Keratinocyte (primary cell): ENCODE measurements around the gene HOXB13. TPM values are rescaled to one million over a fixed set of nuclear protein-coding genes. Genes with fewer than 3 reads are reported as not detected.

Experiments used
- DNase-seq: peaks from one replicate; pipeline ENCODE4 v3.0.0-alpha.2; 2011; ENCODE audit warnings: low read depth, missing footprints, low spot score
- FAIRE-seq: peaks from 2 replicates; lab custom pipeline; 2011; peaks lifted over from hg19 to GRCh38; lab: Jason Lieb, UNC
- H2AFZ ChIP-seq: 2 replicates; pipeline ENCODE4 v1.6.0; 2012; ENCODE audit warnings: low read length, control low read depth, inconsistent platforms; ENCODE audit not compliant: control insufficient read depth
- H3K27ac ChIP-seq: 2 replicates; pipeline ENCODE4 v1.5.1; 2011; ENCODE audit warnings: low read length; ENCODE audit not compliant: control insufficient read depth, insufficient read depth
- H3K27me3 ChIP-seq: 3 replicates; pipeline ENCODE4 v1.6.0; 2011; ENCODE audit warnings: low read length; ENCODE audit not compliant: control insufficient read depth, insufficient read depth; ENCODE audit errors: extremely low read depth
- H3K36me3 ChIP-seq, 2 experiments: 2 replicates in 1 of 2; 3 replicates in 1 of 2; pipeline ENCODE4 v1.5.1; 2011; ENCODE audit warnings: low read length in 2 of 2, mild to moderate bottlenecking in 1 of 2; ENCODE audit not compliant: control insufficient read depth in 2 of 2, insufficient read depth in 2 of 2; ENCODE audit errors: extremely low read depth in 1 of 2
- H3K4me1 ChIP-seq: 3 replicates; pipeline ENCODE4 v1.5.1; 2011; ENCODE audit warnings: low read length; ENCODE audit not compliant: control insufficient read depth, insufficient read depth; ENCODE audit errors: extremely low read depth
- H3K4me2 ChIP-seq: 3 replicates; pipeline ENCODE4 v1.6.0; 2011; ENCODE audit warnings: low read depth, low read length; ENCODE audit not compliant: control insufficient read depth, insufficient read depth; ENCODE audit errors: extremely low read depth
- H3K4me3 ChIP-seq, 3 experiments: fragments of 200-600 bp in 1 of 3; sonication (generic) in 1 of 3; 2 replicates in 2 of 3; 3 replicates in 1 of 3; pipeline ENCODE4 v1.5.1; 2011 to 2016; ENCODE audit warnings: low read length in 3 of 3, mild to moderate bottlenecking in 3 of 3, control low read depth in 2 of 3, inconsistent platforms in 1 of 3, low read depth in 1 of 3, mixed read lengths in 1 of 3, mixed run types in 1 of 3, moderate library complexity in 1 of 3; ENCODE audit not compliant: control insufficient read depth in 2 of 3, insufficient read depth in 2 of 3; ENCODE audit errors: extremely low read depth in 1 of 3
- H3K79me2 ChIP-seq: 2 replicates; pipeline ENCODE4 v1.6.0; 2012; ENCODE audit warnings: low read length; ENCODE audit not compliant: control insufficient read depth, insufficient read depth
- H3K9ac ChIP-seq: 3 replicates; pipeline ENCODE4 v1.6.0; 2011; ENCODE audit warnings: low read length; ENCODE audit not compliant: control insufficient read depth, insufficient read depth; ENCODE audit errors: extremely low read depth
- H3K9me1 ChIP-seq: 3 replicates; pipeline ENCODE4 v1.6.0; 2011; ENCODE audit warnings: low read length; ENCODE audit not compliant: control insufficient read depth, insufficient read depth; ENCODE audit errors: extremely low read depth
- H3K9me3 ChIP-seq: 2 replicates; pipeline ENCODE4 v1.5.1; 2012; ENCODE audit warnings: low read depth, low read length; ENCODE audit not compliant: control insufficient read depth
- H4K20me1 ChIP-seq: 3 replicates; pipeline ENCODE4 v1.6.0; 2011; ENCODE audit warnings: low read length; ENCODE audit not compliant: control insufficient read depth, insufficient read depth; ENCODE audit errors: extremely low read depth
- CTCF ChIP-seq, 3 experiments: IDR thresholded peaks in 1 of 3; conservative IDR thresholded peaks in 1 of 3; optimal IDR thresholded peaks in 1 of 3; 2 replicates in 2 of 3; 3 replicates in 1 of 3; pipeline versions ENCODE3 to v1.5.1; 2011; ENCODE audit warnings: low read length in 3 of 3, mild to moderate bottlenecking in 3 of 3, moderate library complexity in 2 of 3, control low read depth in 1 of 3, inconsistent platforms in 1 of 3; ENCODE audit not compliant: insufficient read depth in 2 of 3; ENCODE audit errors: extremely low read depth in 1 of 3
- EZH2 ChIP-seq: IDR thresholded peaks from one replicate; pipeline ENCODE4 v1.6.1; 2012; ENCODE audit warnings: inconsistent platforms, mild to moderate bottlenecking, low read length, moderate library complexity
- dilution Hi-C: fragments of 300-500 bp; cut with MboI; formaldehyde crosslinking; loops from one replicate; pipeline ENCODE4 v1.7.0; 2020; ENCODE audit warnings: low sequenced_read_pairs; ENCODE audit not compliant: extremely low pct_ligation_motif_present
- polyA plus RNA-seq, 5 experiments: library from polyadenylated mRNA; depleted of rRNA in 3 of 5; stranded (reverse) in 3 of 5; stranded (forward) in 1 of 5; unstranded in 1 of 5; fragments of >200 nt; gene quantifications; 1 replicate in 1 of 5; 2 replicates in 3 of 5; 3 replicates in 1 of 5; pipeline versions ENCODE4 v1.2.1 to v1.2.3, GENCODE V29; 2011 to 2012; ENCODE audit warnings: missing spikeins in 2 of 5, low read depth in 1 of 5, low replicate concordance in 1 of 5

Gene HOXB13
- polyA plus RNA-seq, 1 donor (not counting 4 experiments of a cell fraction or from before 2014, with no cell fraction given), result not detected

DNA sequence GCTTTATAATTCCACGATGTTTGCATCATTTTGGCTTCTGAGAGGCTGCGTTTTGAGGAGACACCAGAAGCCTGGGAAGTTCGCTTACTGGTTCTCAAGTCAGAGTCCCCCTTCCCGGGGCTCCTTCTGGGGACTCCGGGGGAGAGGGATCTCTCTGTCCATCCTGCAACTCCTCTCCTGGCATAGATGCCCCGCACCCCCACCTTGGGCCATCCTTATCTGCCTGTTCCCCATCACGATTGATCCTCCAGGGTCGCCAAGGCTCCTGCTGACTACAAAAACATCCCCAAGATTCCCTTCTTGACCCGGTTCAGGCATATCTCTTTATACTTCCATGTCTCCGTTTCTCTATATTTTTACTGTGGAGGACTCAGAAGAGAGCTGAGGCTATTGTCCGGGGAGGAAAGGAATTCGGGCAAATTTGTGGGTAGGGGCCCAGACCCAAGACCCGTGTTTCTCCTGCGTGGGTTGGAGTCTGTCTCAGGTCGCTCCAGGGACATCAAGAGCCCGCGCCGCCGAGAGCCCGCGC, 18.4 kb upstream of the HOXB13 start:
- dilution Hi-C loops, result no loop called here
- no peak overlapping the region for H3K27ac ChIP-seq
- no peaks in the 10 kb centered on the region for H3K36me3 ChIP-seq
- H3K4me1 ChIP-seq, result no peaks in the 10 kb centered on the region
- no peaks in the 10 kb centered on the region for H3K79me2 ChIP-seq
- no peaks in the 10 kb centered on the region for H3K9me3 ChIP-seq
- no peak overlapping the region for H3K9ac ChIP-seq
- peaks cover 90% of the 10 kb centered on the region for H3K27me3 ChIP-seq
- no peak overlapping the region for H2AFZ ChIP-seq
- TF ChIP-seq EZH2, result no peak
- no peak for TF ChIP-seq CTCF (optimal IDR thresholded peaks at IDR 0.05 in 1 of 3, IDR thresholded peaks at IDR 0.05 in 1 of 3, conservative IDR thresholded peaks at IDR 0.05 in 1 of 3; ENCODE audit: extremely low read depth in 1 of 3, insufficient read depth in 2 of 3, low read length in 3 of 3)
- DNase-seq (no peak), FAIRE-seq (no peak)
- no peak overlapping the region for H3K4me2 ChIP-seq
- H3K4me3 ChIP-seq, result no peak overlapping the region
- no peaks in the 10 kb centered on the region for H4K20me1 ChIP-seq
- H3K9me1 ChIP-seq, result no peaks in the 10 kb centered on the region

DNA sequence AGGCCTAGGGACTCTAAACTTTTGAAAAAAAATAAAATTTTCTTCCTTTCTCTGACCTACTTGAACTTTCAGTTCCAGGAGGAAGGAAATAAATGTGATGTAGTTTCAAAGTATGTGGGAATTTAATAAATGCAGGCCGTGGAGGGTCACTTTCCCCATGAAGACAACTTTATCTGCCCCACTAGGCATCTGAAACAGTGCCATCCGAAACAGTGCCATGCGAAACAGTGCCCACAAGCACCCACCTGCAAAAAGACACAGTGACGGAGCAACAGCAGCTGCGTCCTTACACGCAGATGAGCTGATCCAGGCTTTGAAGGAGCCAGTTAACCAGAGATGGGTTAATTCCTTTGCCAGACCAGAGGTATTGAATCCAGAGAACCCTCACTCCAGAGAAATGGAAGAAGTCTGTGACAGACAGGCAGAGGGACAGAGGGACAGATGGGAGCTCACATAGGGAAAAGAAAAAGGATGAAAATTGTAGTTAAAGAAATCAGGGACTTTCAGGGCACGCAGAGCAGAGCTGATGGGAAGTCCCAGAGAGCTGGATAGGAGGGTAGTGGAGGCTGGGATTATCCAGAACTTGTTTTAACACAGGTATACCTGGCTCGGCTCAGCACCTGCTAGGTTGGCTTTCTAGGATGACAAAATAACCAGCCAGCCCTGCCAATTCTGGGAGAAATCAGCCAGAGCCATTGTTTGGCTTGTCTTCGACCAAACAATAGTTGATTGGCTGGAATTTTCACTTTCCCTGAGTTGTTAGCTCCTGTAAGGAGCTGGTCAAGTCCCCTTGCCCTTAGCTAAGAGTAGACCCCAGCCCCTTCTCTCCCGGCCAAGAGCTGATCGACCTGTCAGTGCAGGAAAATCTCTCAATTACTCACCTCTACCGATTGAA, 17.1 kb upstream of the HOXB13 start:
- Histone ChIP-seq H3K9ac (no peak overlapping the region), H3K27ac (no peak overlapping the region), H3K79me2 (no peaks in the 10 kb centered on the region), H4K20me1 (no peaks in the 10 kb centered on the region), H3K4me1 (no peaks in the 10 kb centered on the region), H3K9me3 (no peaks in the 10 kb centered on the region), H3K36me3 (no peaks in the 10 kb centered on the region), H3K4me3 (no peak overlapping the region), H3K9me1 (no peaks in the 10 kb centered on the region), H3K4me2 (no peak overlapping the region), H2AFZ (no peak overlapping the region), H3K27me3 (peaks cover 89% of the 10 kb centered on the region)
- DNase-seq (no peak), FAIRE-seq (no peak)
- TF ChIP-seq EZH2, result no peak
- TF ChIP-seq CTCF (optimal IDR thresholded peaks at IDR 0.05 in 1 of 3, IDR thresholded peaks at IDR 0.05 in 1 of 3, conservative IDR thresholded peaks at IDR 0.05 in 1 of 3; ENCODE audit: extremely low read depth in 1 of 3, insufficient read depth in 2 of 3, low read length in 3 of 3), result no peak
- dilution Hi-C loops, result no loop called here
